ENCODE data around the gene HNRNPA3.

HNRNPA3 gene

DNA sequence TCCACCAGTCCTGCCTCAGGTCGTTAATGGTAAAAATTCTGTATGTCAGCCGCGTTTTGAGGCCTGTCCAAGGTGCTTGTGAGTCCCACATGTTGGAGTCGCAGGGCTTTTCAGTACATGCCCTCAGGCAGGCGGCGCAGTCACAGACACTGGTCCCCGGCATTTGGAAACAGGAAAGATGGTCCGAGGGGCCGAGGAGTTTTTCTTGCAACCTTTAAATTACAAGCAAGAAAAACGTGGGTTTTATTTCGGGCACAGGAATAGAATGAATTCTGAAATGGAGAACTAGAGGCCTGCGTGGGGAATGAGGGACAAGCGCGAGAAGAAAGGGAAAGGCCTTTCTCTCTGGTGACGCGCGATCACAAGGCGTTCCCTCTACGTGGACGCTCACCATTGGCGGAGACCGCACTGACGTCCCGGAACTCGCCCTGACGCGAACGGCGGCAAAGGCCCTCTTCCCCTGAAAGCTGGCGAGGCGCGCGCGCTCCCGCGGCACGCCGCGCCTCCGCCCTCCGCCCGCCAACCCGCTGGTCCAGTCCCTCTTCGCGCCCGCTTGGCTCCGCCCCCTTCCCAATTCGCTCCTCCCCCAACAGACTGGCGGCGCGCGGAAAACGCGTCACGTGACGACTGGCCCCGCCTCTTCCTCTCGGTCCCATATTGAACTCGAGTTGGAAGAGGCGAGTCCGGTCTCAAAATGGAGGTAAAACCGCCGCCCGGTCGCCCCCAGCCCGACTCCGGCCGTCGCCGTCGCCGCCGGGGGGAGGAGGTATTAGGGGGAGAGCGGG, at the start of gene HNRNPA3:
TSS of gene HNRNPA3 (plus strand) at position 689 of the 785 bp plus-strand sequence. CDS start at position 695, 6 bp downstream.
- Histone ChIP-seq H3K4me3 (ENCODE audit: low read depth, low read length) (peak within 1 kb of the TSS; percentile 85), H3K36me3 (replicated peaks) (peaks cover 28% of the 10 kb centered on the region), H3K27me3 (replicated peaks) (no peaks in the 10 kb centered on the region), H3K27ac (peak within 1 kb of the TSS; percentile 99)
- in situ Hi-C loops (cut with HindIII; ENCODE audit: low pct_ligation_motif_present, low sequenced_read_pairs) = no loop called here
- TF ChIP-seq CTCF (IDR thresholded peaks at IDR 0.05; ENCODE audit: low read depth, low read length, missing control alignments) = peak; percentile 33
- DNase-seq = peak; percentile 97

DNA sequence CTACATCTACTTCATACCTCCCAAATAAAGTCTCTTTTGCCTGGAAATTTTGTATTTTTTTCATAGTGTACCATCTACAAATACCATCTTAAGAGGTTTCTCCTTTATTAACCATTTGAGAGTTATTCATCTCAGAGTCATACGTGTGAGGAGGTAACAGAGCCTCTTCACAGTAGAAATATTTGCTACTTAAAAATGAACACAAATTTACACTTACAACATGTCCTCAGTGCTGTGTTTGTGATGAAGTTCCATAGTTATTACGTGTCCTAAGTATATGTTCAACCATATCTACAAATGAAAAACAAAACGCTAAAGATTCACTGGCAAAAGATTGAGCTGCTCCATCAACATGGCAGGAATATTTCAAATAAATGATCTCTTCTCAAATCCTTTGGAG, 48.5 kb upstream of the HNRNPA3 start:
- H3K27ac ChIP-seq = no peak overlapping the region
- peak overlapping the region; percentile 36 for H3K4me3 ChIP-seq (ENCODE audit: low read depth, low read length)
- no peak for TF ChIP-seq CTCF (IDR thresholded peaks at IDR 0.05; ENCODE audit: low read depth, low read length, missing control alignments)
- no peaks in the 10 kb centered on the region for H3K36me3 ChIP-seq (replicated peaks)
- no peaks in the 10 kb centered on the region for H3K27me3 ChIP-seq (replicated peaks)
- in situ Hi-C loops (cut with HindIII; ENCODE audit: low pct_ligation_motif_present, low sequenced_read_pairs) = no loop called here
- no peak for DNase-seq

DNA sequence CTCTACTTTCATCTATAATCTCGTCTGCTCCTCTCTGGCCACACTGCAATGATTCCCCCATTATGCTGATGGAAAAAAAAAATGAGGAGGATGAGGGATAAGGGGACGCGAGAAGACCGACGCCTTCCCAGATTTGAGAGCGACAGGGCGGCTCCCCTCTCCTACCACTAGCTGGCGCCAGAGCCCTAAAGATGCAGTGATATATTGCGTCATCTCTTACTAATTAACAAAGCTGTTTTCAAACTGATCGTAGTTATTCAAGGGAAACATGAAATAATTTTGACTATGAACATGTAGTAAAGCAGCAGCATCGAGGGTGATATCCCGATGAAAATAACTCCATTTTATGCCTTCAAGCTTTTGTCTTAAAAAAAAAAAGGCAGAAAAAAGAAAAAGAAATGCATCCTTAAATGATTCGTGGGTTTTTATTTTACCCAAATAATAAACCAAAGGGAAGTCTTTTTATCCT, 48.0 kb upstream of the HNRNPA3 start:
- H3K4me3 ChIP-seq (ENCODE audit: low read depth, low read length) = peak overlapping the region; percentile 46
- in situ Hi-C loops (cut with HindIII; ENCODE audit: low pct_ligation_motif_present, low sequenced_read_pairs) = no loop called here
- peak overlapping the region; percentile 90 for H3K27ac ChIP-seq
- no peaks in the 10 kb centered on the region for H3K36me3 ChIP-seq (replicated peaks)
- peak; percentile 82 for DNase-seq
- H3K27me3 ChIP-seq (replicated peaks) = no peaks in the 10 kb centered on the region
- TF ChIP-seq CTCF (IDR thresholded peaks at IDR 0.05; ENCODE audit: low read depth, low read length, missing control alignments) = peak; percentile 100

DNA sequence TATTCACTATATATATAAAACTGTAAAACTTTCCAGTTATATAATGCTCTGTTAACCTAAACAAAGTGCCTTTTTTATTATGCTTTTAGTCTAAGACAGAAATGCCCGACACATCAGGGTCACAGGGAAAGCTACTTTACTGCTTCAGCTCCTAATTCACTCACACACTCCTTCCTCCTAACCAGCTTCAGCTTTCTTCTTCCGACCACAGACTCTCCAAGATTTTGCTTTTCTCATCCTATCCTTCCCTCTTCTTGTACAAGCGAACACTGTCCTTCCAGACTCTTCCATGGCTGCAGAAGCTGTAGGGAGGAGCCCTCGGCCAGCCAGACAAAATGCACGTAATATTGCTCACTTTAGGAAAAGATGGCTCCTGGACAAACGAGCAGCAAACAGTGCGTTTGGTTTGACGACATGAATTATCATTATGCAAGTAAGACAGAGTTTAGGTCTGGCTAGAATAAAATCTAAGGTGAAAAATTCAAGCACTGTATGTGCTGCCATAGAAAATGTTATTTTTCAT, 47.5 kb upstream of the HNRNPA3 start:
- TF ChIP-seq CTCF (IDR thresholded peaks at IDR 0.05; ENCODE audit: low read depth, low read length, missing control alignments) = no peak
- in situ Hi-C loops (cut with HindIII; ENCODE audit: low pct_ligation_motif_present, low sequenced_read_pairs) = no loop called here
- peak; percentile 46 for DNase-seq
- Histone ChIP-seq H3K36me3 (replicated peaks) (no peaks in the 10 kb centered on the region), H3K4me3 (ENCODE audit: low read depth, low read length) (peak overlapping the region; percentile 46), H3K27ac (peak overlapping the region; percentile 90), H3K27me3 (replicated peaks) (no peaks in the 10 kb centered on the region)

DNA sequence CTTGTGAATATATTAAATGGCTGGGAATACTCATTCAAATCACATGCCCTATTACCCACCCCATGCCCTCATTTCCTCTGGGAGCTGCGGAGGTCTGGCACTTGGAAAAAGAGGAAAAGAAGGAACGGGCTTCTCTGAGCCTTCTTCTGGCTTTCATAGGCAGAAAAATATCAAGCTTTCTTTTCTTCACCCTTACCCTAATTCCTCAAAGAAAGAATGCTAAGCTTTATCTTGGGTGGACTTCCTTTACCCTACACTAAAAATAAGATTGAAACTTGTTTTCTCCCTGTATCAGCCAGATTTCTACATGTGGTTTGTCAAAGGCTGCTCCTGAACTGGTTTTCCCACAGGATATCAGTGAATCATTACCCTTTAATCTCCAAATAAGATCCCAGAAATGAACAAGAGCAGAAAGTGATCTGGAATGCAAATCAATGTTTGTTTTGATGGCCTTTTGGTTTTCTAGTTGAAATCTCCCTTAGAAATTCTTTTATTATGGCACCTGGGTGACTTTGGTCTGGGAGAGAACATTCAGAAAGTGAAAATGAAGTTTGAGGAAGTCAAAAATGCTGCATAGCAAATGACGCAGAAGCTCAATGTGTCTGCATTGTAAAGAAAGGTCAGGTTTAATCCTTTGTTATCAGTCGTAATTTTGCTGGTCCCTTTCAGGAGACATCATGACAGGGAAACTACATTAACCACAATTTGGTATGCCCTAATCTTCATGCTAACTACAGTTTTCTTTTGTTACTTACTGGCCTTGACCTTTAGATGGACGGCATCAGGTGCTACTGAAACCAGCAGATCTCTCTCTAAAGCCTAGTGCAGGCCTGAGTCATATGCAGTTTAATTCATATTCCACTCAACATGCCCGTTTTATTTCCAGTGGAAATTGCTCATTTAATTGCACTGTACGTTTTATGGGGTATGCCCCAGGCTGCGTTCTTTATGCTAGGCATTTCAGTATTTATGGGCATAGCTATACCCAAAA, 46.6 kb upstream of the HNRNPA3 start:
- DNase-seq = peak; percentile 22
- H3K4me3 ChIP-seq (ENCODE audit: low read depth, low read length) = peak overlapping the region; percentile 10
- in situ Hi-C loops (cut with HindIII; ENCODE audit: low pct_ligation_motif_present, low sequenced_read_pairs) = no loop called here

More for the DNA sequence above, 46.6 kb upstream of the HNRNPA3 start:
- H3K36me3 ChIP-seq (replicated peaks) = no peaks in the 10 kb centered on the region
- H3K27ac ChIP-seq = peak overlapping the region; percentile 90
- TF ChIP-seq CTCF (IDR thresholded peaks at IDR 0.05; ENCODE audit: low read depth, low read length, missing control alignments) = no peak
- no peaks in the 10 kb centered on the region for H3K27me3 ChIP-seq (replicated peaks)

Measured in brain microvascular endothelial cell (primary cell).